ENCODE measurements around the gene RPL12.

DNA sequence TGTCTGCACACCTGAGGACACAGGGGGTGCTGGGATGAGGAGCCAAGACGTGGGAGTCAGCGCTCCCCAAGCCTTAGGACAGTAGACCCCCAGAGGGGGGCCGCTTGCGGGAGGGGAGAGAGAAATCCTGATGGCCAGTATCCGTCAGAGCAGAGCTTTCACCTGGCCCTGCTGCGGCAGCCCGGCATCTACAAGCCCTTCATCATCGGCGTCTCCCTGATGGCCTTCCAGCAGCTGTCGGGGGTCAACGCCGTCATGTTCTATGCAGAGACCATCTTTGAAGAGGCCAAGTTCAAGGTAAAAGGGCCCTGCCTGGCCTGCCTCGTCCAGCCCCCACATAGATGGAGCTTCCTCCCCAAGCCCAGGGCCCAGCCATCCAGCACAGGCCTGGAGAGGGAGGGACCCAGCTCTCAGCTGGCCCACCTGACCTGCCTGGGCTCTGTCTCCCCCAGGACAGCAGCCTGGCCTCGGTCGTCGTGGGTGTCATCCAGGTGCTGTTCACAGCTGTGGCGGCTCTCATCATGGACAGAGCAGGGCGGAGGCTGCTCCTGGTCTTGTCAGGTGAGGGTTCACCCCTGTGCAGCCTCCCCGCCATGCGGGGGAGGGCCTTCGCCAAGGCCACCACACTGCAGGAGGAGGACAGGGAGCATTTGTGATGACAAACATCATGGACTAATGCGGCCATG, 47.6 kb downstream of the RPL12 start:
- no peak for TF ChIP-seq POLR2A (IDR thresholded peaks at IDR 0.05)
- TF ChIP-seq, protein P1, sequence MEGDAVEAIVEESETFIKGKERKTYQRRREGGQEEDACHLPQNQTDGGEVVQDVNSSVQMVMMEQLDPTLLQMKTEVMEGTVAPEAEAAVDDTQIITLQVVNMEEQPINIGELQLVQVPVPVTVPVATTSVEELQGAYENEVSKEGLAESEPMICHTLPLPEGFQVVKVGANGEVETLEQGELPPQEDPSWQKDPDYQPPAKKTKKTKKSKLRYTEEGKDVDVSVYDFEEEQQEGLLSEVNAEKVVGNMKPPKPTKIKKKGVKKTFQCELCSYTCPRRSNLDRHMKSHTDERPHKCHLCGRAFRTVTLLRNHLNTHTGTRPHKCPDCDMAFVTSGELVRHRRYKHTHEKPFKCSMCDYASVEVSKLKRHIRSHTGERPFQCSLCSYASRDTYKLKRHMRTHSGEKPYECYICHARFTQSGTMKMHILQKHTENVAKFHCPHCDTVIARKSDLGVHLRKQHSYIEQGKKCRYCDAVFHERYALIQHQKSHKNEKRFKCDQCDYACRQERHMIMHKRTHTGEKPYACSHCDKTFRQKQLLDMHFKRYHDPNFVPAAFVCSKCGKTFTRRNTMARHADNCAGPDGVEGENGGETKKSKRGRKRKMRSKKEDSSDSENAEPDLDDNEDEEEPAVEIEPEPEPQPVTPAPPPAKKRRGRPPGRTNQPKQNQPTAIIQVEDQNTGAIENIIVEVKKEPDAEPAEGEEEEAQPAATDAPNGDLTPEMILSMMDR (IDR thresholded peaks at IDR 0.05): no peak

Measured in tibial nerve (tissue), 3 donors.